ENCODE measurements around the gene UBE2N. TPM values are rescaled to one million over a fixed set of nuclear protein-coding genes. Genes with fewer than 3 reads are reported as not detected.
"Not testable (repeated sequence)": the region's sequence is repeated elsewhere in the genome, so short reads cannot be mapped to it uniquely, and the experiment has no call there.

The UBE2N gene
- total RNA-seq, 1 donor from 2014 or later: 116 TPM

DNA sequence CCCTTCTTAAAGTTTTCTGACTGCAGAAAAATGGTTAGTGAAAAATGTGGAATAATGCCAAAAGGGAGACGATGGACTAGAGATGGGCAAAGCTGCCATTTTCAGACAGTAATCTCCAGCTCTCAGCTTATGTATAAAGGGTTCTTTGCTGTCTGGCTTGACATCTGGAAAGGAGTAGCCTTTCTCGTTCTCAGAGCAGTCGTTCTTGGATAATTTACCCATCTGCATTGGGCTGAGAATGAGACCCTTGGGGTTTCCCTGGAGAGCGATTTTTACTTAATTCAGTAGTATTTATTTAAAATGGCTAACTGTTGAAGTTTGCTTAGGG, 62.8 kb downstream of the UBE2N start:
- Mint-ChIP-seq H3K4me3 (peak overlapping the region; percentile 100), H3K4me1 (peaks cover 46% of the 10 kb centered on the region), H3K27ac (peak overlapping the region; percentile 98), H3K27me3 (ENCODE audit: insufficient read depth, low read depth) (peaks cover 2% of the 10 kb centered on the region), H3K36me3 (peaks cover 17% of the 10 kb centered on the region), H3K9me3 (peaks cover 2% of the 10 kb centered on the region)
- Histone ChIP-seq H3K27me3 (no peaks in the 10 kb centered on the region), H3K36me3 (no peaks in the 10 kb centered on the region), H3K27ac (no peak overlapping the region), H3F3A (ENCODE audit: low read depth) (peaks cover 23% of the 10 kb centered on the region), H3K9ac (peak overlapping the region; percentile 27), H3K9me3 (ENCODE audit: low read depth) (no peaks in the 10 kb centered on the region), H2AFZ (replicated peaks) (no peak overlapping the region), H3K4me1 (peaks cover 40% of the 10 kb centered on the region), H3K4me2 (peak overlapping the region; percentile 83), H3K79me2 (ENCODE audit: low read depth) (peaks cover 58% of the 10 kb centered on the region), H3K4me3 (peak overlapping the region; percentile 63), H4K20me1 (ENCODE audit: low read depth) (peaks cover 53% of the 10 kb centered on the region)
- TF ChIP-seq CTCF (IDR thresholded peaks at IDR 0.05) (no peak), EZH2phosphoT487 (IDR thresholded peaks at IDR 0.05) (no peak), EZH2 (IDR thresholded peaks at IDR 0.05) (no peak)
- peak; percentile 19 for DNase-seq (ENCODE audit: low spot score)

GRCh38 chr12:93378196-93378997, 63.4 kb downstream of the UBE2N start:
- peak overlapping the region; percentile 41 for H2AFZ ChIP-seq (replicated peaks)
- H3K36me3 ChIP-seq; H3K27me3 ChIP-seq; H3K9me3 ChIP-seq (ENCODE audit: low read depth); H3K9me3 Mint-ChIP-seq; H3K27me3 Mint-ChIP-seq (ENCODE audit: insufficient read depth, low read depth); H3K27ac ChIP-seq: not testable (repeated sequence)
- peak overlapping the region; percentile 98 for H3K27ac Mint-ChIP-seq
- H3K4me3 ChIP-seq: peak overlapping the region; percentile 63
- H3K36me3 Mint-ChIP-seq: peaks cover 15% of the 10 kb centered on the region
- H3K79me2 ChIP-seq (ENCODE audit: low read depth): peaks cover 52% of the 10 kb centered on the region
- peak overlapping the region; percentile 27 for H3K9ac ChIP-seq
- peaks cover 49% of the 10 kb centered on the region for H3K4me1 Mint-ChIP-seq
- peak overlapping the region; percentile 100 for H3K4me3 Mint-ChIP-seq
- peak; percentile 67 for DNase-seq (ENCODE audit: low spot score)
- H3K4me2 ChIP-seq: peak overlapping the region; percentile 83
- H3K4me1 ChIP-seq: peaks cover 46% of the 10 kb centered on the region
- peaks cover 26% of the 10 kb centered on the region for H3F3A ChIP-seq (ENCODE audit: low read depth)
- peaks cover 47% of the 10 kb centered on the region for H4K20me1 ChIP-seq (ENCODE audit: low read depth)

GRCh38 chr12:93377252-93378195, 64.2 kb downstream of the UBE2N start, which contains the start of gene NUDT4:
Gene NUDT4, plus strand, starts transcription at chr12:93377925. Its CDS starts 398 bp downstream, at chr12:93378323.
- no peaks in the 10 kb centered on the region for H3K36me3 ChIP-seq
- H3K4me1 Mint-ChIP-seq: peaks cover 53% of the 10 kb centered on the region
- no peaks in the 10 kb centered on the region for H3K27me3 ChIP-seq
- H3K9ac ChIP-seq: peak within 1 kb of the TSS; percentile 27
- TF ChIP-seq CTCF (IDR thresholded peaks at IDR 0.05): no peak
- TF ChIP-seq EZH2phosphoT487 (IDR thresholded peaks at IDR 0.05): no peak
- H2AFZ ChIP-seq (replicated peaks): peak within 1 kb of the TSS; percentile 75
- peaks cover 9% of the 10 kb centered on the region for H3K36me3 Mint-ChIP-seq
- peak within 1 kb of the TSS; percentile 54 for H3K27ac ChIP-seq
- H3K4me3 ChIP-seq: peak within 1 kb of the TSS; percentile 63
- H3K9me3 Mint-ChIP-seq: peaks cover 2% of the 10 kb centered on the region
- H3K79me2 ChIP-seq (ENCODE audit: low read depth): peaks cover 44% of the 10 kb centered on the region
- H3F3A ChIP-seq (ENCODE audit: low read depth): peaks cover 26% of the 10 kb centered on the region
- peak within 1 kb of the TSS; percentile 83 for H3K4me2 ChIP-seq
- no peaks in the 10 kb centered on the region for H3K9me3 ChIP-seq (ENCODE audit: low read depth)
- H3K27ac Mint-ChIP-seq: peak within 1 kb of the TSS; percentile 98
- H4K20me1 ChIP-seq (ENCODE audit: low read depth): peaks cover 38% of the 10 kb centered on the region
- peaks cover 49% of the 10 kb centered on the region for H3K4me1 ChIP-seq
- peak; percentile 97 for DNase-seq (ENCODE audit: low spot score)
- H3K4me3 Mint-ChIP-seq: peak within 1 kb of the TSS; percentile 100
- H3K27me3 Mint-ChIP-seq (ENCODE audit: insufficient read depth, low read depth): peaks cover 2% of the 10 kb centered on the region
